Choroid plexus epithelial cell (primary cell): ENCODE measurements around the gene PRKCA.

ENCODE experiments used
- DNase-seq: peaks from one replicate; pipeline ENCODE4 v3.0.0-alpha.2; 2010; ENCODE audit warnings: low read depth
- H3K4me3 ChIP-seq: 2 replicates; pipeline ENCODE4 v1.5.1; 2011; ENCODE audit warnings: low read depth, mild to moderate bottlenecking, control low read depth, low read length, moderate library complexity
- CTCF ChIP-seq: conservative IDR thresholded peaks from 2 replicates; pipeline ENCODE4 v1.5.1; 2011; ENCODE audit warnings: low read depth, mild to moderate bottlenecking, control low read depth, inconsistent platforms, low read length, moderate library complexity

PRKCA gene

DNA sequence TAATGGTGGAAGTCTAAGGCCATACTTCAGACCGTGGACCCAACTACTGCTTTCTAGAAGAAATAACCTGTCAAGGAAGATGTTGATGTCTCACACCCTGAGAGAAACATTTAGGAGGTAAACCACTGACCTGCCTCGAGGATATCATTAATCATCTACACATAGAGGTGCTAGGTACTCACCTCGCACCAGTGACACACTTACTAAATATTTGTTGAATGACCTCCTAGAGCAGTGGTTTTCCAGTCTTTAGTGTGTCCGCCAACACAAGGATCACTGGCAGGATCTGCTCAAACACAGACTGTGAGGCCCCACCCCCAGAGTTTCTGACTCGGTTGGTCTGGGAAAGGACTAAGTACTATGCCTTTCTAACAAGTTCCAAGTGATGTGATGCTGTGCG is 335.1 kb downstream of the PRKCA start:
- no peak for TF ChIP-seq CTCF
- no peak for DNase-seq
- no peak overlapping the region for H3K4me3 ChIP-seq

GRCh38 chr17:66638707-66639479 is 336.5 kb downstream of the PRKCA start:
- no peak for DNase-seq
- H3K4me3 ChIP-seq: no peak overlapping the region
- TF ChIP-seq CTCF: no peak

GRCh38 chr17:66643815-66644710 is 341.6 kb downstream of the PRKCA start:
- TF ChIP-seq CTCF: no peak
- no peak overlapping the region for H3K4me3 ChIP-seq
- peak; percentile 59 for DNase-seq

- no peak for DNase-seq
- no peak overlapping the region for H3K4me3 ChIP-seq
- TF ChIP-seq CTCF: no peak
Measured at GRCh38 chr17:66645259-66645658, 342.8 kb downstream of the PRKCA start.

GRCh38 chr17:66647391-66647983 is 345.1 kb downstream of the PRKCA start:
- H3K4me3 ChIP-seq: no peak overlapping the region
- no peak for DNase-seq
- TF ChIP-seq CTCF: no peak

GRCh38 chr17:66649818-66650543 is 347.6 kb downstream of the PRKCA start:
- no peak overlapping the region for H3K4me3 ChIP-seq
- no peak for DNase-seq
- TF ChIP-seq CTCF: no peak
